C4-2B (cell line): ENCODE data around the gene INTS6.

Experiments
- CTCF ChIP-seq: fragments of 450-650 bp; conservative IDR thresholded peaks from 2 replicates; pipeline ENCODE4 v1.5.1; 2017; ENCODE audit warnings: mild to moderate bottlenecking
- ZFX ChIP-seq: fragments of 450-650 bp; IDR thresholded peaks from 2 replicates; pipeline ENCODE4 v1.6.1; 2017

- TF ChIP-seq CTCF (no peak), ZFX (no peak)
Measured at GRCh38 chr13:51432576-51432975, 20.3 kb downstream of the INTS6 start.
